HL-60 (cell line): ENCODE results near the gene PLG.
"Not testable (repeated sequence)": the region's sequence is repeated elsewhere in the genome, so short reads cannot be mapped to it uniquely, and the experiment has no call there.

Experiments used
- DNase-seq, 2 experiments: peaks; one replicate each; pipeline ENCODE4 v3.0.0-alpha.2; 2010 to 2020; ENCODE audit warnings: low read depth in 1 of 2, low spot score in 1 of 2
- H3K27ac ChIP-seq: fragments of 250-450 bp; sonication (Bioruptor Pico); replicated peaks from 2 replicates; pipeline ENCODE4 v1.5.1; 2020; ENCODE audit warnings: mild to moderate bottlenecking, moderate library complexity
- H3K27me3 ChIP-seq: fragments of 250-450 bp; sonication (Bioruptor Pico); 2 replicates; pipeline ENCODE4 v1.5.1; 2021; ENCODE audit warnings: mild to moderate bottlenecking, moderate library complexity; ENCODE audit not compliant: insufficient read depth, poor library complexity, severe bottlenecking
- H3K4me3 ChIP-seq: replicated peaks from 2 replicates; pipeline ENCODE4 v1.5.1; 2011; ENCODE audit warnings: mild to moderate bottlenecking, control low read depth, low read length; ENCODE audit not compliant: insufficient read depth
- CTCF ChIP-seq: IDR thresholded peaks from one replicate; pipeline ENCODE4 v1.5.1; 2011; ENCODE audit warnings: low read length, control low read depth, inconsistent platforms; ENCODE audit not compliant: insufficient read depth
- GABPA ChIP-seq: IDR thresholded peaks from 2 replicates; pipeline ENCODE4 v1.6.1; 2012; ENCODE audit warnings: low read depth
- POLR2AphosphoS5 ChIP-seq: IDR thresholded peaks from 2 replicates; pipeline ENCODE4 v1.6.1; 2012; ENCODE audit warnings: low read depth
- REST ChIP-seq: IDR thresholded peaks from 2 replicates; pipeline ENCODE4 v1.6.1; 2012; ENCODE audit warnings: low read depth; ENCODE audit not compliant: insufficient replicate concordance
- SPI1 ChIP-seq: IDR thresholded peaks from 2 replicates; pipeline ENCODE4 v1.6.1; 2012; ENCODE audit warnings: low read depth, mild to moderate bottlenecking, borderline replicate concordance

The PLG gene

GRCh38 chr6:160783741-160784140, 81.7 kb downstream of the PLG start:
- H3K27ac ChIP-seq = no peak overlapping the region
- H3K27me3 ChIP-seq = no peaks in the 10 kb centered on the region
- no peak overlapping the region for H3K4me3 ChIP-seq
- no peak for DNase-seq
- TF ChIP-seq POLR2AphosphoS5 (no peak), CTCF (no peak), REST (no peak), SPI1 (no peak), GABPA (no peak)

- not testable (repeated sequence) for H3K27ac ChIP-seq, DNase-seq, H3K27me3 ChIP-seq, H3K4me3 ChIP-seq
Observed at GRCh38 chr6:160788126-160788525, 86.1 kb downstream of the PLG start.

GRCh38 chr6:160788806-160789205, 86.8 kb downstream of the PLG start:
- H3K4me3 ChIP-seq = no peak overlapping the region
- no peak for DNase-seq
- H3K27ac ChIP-seq = no peak overlapping the region
- H3K27me3 ChIP-seq = no peaks in the 10 kb centered on the region
- TF ChIP-seq SPI1 = no peak
- TF ChIP-seq REST = no peak
- TF ChIP-seq GABPA = no peak
- no peak for TF ChIP-seq CTCF
- no peak for TF ChIP-seq POLR2AphosphoS5

GRCh38 chr6:160789263-160790027, 87.4 kb downstream of the PLG start:
- no peaks in the 10 kb centered on the region for H3K27me3 ChIP-seq
- no peak for TF ChIP-seq POLR2AphosphoS5
- no peak for TF ChIP-seq CTCF
- no peak for TF ChIP-seq GABPA
- H3K4me3 ChIP-seq = no peak overlapping the region
- H3K27ac ChIP-seq = no peak overlapping the region
- no peak for DNase-seq
